H1 (cell line): Measurements from ENCODE around the gene PRDM15. TPM values are rescaled to one million over a fixed set of nuclear protein-coding genes. Genes with fewer than 3 reads are reported as not detected.

Experiments
- BCL11A ChIP-seq, 2 experiments: IDR thresholded peaks; one replicate each; pipeline ENCODE4 v1.6.1; 2011; ENCODE audit warnings: low read depth in 2 of 2, low read length in 2 of 2, mild to moderate bottlenecking in 2 of 2
- FOSL1 ChIP-seq: IDR thresholded peaks from 2 replicates; pipeline ENCODE4 v1.6.1; 2011; ENCODE audit warnings: mild to moderate bottlenecking, low read depth, low read length, moderate library complexity; ENCODE audit not compliant: insufficient read depth
- HDAC6 ChIP-seq: IDR thresholded peaks from one replicate; pipeline ENCODE4 v1.7.1; 2012; ENCODE audit warnings: low read depth, mild to moderate bottlenecking, inconsistent platforms, low read length, moderate library complexity
- JUN ChIP-seq: IDR thresholded peaks from 2 replicates; pipeline ENCODE4 v1.6.1; 2011; ENCODE audit warnings: low read depth, mild to moderate bottlenecking, improper control_type of control experiment, low read length
- KDM4A ChIP-seq: IDR thresholded peaks from one replicate; pipeline ENCODE4 v1.7.1; 2012; ENCODE audit warnings: low read depth, mild to moderate bottlenecking, moderate library complexity, low read length, inconsistent platforms; ENCODE audit not compliant: severe bottlenecking
- polyA plus RNA-seq, 7 experiments: library from polyadenylated mRNA; depleted of rRNA in 3 of 7; stranded (reverse) in 5 of 7; unstranded in 2 of 7; fragments of >200 nt in 5 of 7; fragments of 200-250 nt in 2 of 7; gene quantifications; 1 replicate in 5 of 7; 2 replicates in 1 of 7; 4 replicates in 1 of 7; pipeline versions ENCODE4 v1.2.1 to v1.2.3, GENCODE V29; 2011 to 2013; ENCODE audit warnings: missing spikeins in 2 of 7, mixed read lengths in 2 of 7
- total RNA-seq: library from RNA; stranded (reverse); fragmentation: NEBNext Ultra II Directional; extraction: Animal tissue kit (Norgen Biotek cat#: 25700); gene quantifications from 2 replicates; pipeline ENCODE4 v1.2.1, GENCODE V29; 2021
- TF ChIP-seq, protein P1 (sequence below): IDR thresholded peaks from 2 replicates; pipeline ENCODE4 v1.6.1; 2012; ENCODE audit warnings: low read length, inconsistent platforms

Gene PRDM15
- total and polyA plus RNA-seq, 2 of the 8 experiments (the other 6 are each of a cell fraction or from before 2014, with no cell fraction given): 9.7 to 10.5 TPM

DNA sequence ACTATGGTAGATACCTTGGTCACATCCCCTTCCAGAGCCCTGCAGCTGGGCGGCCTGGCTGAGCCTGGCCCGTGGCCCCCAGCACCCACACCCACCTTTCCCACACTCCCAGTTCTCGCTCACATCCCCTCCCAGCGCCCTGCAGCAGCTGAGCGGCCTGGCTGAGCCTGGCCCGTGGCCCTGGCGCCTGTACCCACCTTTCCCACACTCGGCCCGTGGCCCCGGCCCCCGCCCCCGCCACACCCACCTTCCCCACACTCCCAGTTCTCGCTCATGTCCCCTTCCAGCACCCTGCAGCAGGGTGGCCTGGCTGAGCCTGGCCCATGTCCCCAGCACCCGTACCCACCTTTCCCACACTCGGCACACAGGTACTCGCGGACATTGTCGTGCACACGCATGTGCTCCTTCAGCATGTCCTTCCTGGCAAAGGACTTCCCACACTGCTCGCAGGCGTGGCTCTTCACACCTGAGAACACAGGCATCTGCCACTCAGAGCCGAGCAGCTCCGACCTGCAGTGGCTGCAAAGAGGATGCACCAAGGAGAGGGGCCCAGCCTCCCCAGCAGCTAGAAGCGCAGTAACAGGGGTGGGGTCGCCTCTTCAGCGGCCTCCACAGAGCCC lies 59.8 kb downstream of the PRDM15 start (continued):
- TF ChIP-seq, protein P1, sequence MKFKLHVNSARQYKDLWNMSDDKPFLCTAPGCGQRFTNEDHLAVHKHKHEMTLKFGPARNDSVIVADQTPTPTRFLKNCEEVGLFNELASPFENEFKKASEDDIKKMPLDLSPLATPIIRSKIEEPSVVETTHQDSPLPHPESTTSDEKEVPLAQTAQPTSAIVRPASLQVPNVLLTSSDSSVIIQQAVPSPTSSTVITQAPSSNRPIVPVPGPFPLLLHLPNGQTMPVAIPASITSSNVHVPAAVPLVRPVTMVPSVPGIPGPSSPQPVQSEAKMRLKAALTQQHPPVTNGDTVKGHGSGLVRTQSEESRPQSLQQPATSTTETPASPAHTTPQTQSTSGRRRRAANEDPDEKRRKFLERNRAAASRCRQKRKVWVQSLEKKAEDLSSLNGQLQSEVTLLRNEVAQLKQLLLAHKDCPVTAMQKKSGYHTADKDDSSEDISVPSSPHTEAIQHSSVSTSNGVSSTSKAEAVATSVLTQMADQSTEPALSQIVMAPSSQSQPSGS: no peak
- TF ChIP-seq KDM4A: no peak
- no peak for TF ChIP-seq FOSL1
- no peak for TF ChIP-seq BCL11A (IDR thresholded peaks at IDR 0.05; ENCODE audit: low read depth in 2 of 2, low read length in 2 of 2)
- no peak for TF ChIP-seq HDAC6
- TF ChIP-seq JUN: no peak
